MM.1S (cell line): ENCODE data around the gene INTS15.

ENCODE experiments used
- EZH2 ChIP-seq: fragments of 300-600 bp; sonication (generic); optimal IDR thresholded peaks from 2 replicates; pipeline ENCODE3; 2017; ENCODE audit warnings: low read depth, mild to moderate bottlenecking, antibody characterized with exemption, low read length, mixed read lengths
- TF ChIP-seq, protein P1 (sequence below): fragments of 300-600 bp; sonication (generic); IDR thresholded peaks from 2 replicates; pipeline ENCODE4 v1.5.1; 2016; ENCODE audit warnings: antibody characterized with exemption, low read length, mixed read lengths

DNA sequence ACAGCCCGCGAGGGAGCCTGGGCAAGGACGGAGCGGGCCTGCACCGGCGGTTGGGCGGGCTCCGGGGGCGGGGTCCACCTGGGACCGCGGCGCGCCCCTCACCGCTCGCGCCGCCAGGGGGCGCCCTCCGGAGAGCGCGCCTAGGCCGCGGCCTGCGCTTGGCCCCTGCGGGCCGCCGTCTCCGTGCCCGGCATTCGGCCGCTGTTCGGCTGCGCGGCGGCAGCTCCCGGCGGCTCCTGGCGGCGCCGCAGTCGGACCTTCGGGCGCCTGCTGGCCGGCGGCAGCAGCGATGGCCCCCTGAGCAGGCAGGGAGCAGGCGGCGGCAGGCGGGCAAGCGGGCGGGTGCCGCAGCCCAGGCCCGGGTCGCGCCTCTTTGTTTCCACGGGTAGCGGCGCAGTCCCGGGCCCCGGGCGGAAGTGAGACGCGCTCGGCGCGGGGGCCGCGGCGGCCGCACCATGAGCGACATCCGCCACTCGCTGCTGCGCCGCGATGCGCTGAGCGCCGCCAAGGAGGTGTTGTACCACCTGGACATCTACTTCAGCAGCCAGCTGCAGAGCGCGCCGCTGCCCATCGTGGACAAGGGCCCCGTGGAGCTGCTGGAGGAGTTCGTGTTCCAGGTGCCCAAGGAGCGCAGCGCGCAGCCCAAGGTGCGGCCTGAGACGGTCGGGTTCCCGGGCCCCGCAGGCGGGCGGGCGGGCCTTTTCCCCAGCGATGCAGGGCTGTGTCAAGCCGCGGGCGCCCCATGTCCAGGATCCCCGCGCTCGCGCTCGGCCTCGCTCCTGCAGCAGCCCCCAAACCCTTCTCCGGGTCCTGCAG is at the start of gene INTS15:
- TF ChIP-seq EZH2 = no peak
- TF ChIP-seq, protein P1, sequence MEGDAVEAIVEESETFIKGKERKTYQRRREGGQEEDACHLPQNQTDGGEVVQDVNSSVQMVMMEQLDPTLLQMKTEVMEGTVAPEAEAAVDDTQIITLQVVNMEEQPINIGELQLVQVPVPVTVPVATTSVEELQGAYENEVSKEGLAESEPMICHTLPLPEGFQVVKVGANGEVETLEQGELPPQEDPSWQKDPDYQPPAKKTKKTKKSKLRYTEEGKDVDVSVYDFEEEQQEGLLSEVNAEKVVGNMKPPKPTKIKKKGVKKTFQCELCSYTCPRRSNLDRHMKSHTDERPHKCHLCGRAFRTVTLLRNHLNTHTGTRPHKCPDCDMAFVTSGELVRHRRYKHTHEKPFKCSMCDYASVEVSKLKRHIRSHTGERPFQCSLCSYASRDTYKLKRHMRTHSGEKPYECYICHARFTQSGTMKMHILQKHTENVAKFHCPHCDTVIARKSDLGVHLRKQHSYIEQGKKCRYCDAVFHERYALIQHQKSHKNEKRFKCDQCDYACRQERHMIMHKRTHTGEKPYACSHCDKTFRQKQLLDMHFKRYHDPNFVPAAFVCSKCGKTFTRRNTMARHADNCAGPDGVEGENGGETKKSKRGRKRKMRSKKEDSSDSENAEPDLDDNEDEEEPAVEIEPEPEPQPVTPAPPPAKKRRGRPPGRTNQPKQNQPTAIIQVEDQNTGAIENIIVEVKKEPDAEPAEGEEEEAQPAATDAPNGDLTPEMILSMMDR = peak; percentile 28; the same call in 1 of the 2 replicates
